Activated naive CD4-positive, alpha-beta T cell treated with Interleukin-2 at 50 U/mL for 16 hours (primary cell): ENCODE measurements around the gene CORO2A.

Experiments used
- DNase-seq: peaks from one replicate; pipeline ENCODE4 v3.0.0-alpha.2; 2020

CORO2A gene

GRCh38 chr9:98218562-98219363 is 26.3 kb upstream of the CORO2A start:
- no peak for DNase-seq

GRCh38 chr9:98217255-98217654 is 24.8 kb upstream of the CORO2A start:
- no peak for DNase-seq

- no peak for DNase-seq
Observed at GRCh38 chr9:98216391-98216790, 24.0 kb upstream of the CORO2A start.

GRCh38 chr9:98215821-98216220 is 23.4 kb upstream of the CORO2A start:
- DNase-seq = no peak

- DNase-seq = no peak
Observed at GRCh38 chr9:98215271-98215670, 22.8 kb upstream of the CORO2A start.

- no peak for DNase-seq
Observed at GRCh38 chr9:98214811-98215210, 22.4 kb upstream of the CORO2A start.

- no peak for DNase-seq
Observed at GRCh38 chr9:98211260-98211659, 18.8 kb upstream of the CORO2A start.

- no peak for DNase-seq
Observed at GRCh38 chr9:98210435-98210834, 18.0 kb upstream of the CORO2A start.

- DNase-seq = no peak
Observed at GRCh38 chr9:98209530-98209929, 17.1 kb upstream of the CORO2A start.

GRCh38 chr9:98208635-98209034 is 16.2 kb upstream of the CORO2A start:
- DNase-seq = no peak

- DNase-seq = no peak
Observed at GRCh38 chr9:98207606-98208005, 15.2 kb upstream of the CORO2A start.

- DNase-seq = no peak
Observed at GRCh38 chr9:98206754-98207153, 14.3 kb upstream of the CORO2A start.

GRCh38 chr9:98204692-98205091 is 12.3 kb upstream of the CORO2A start:
- DNase-seq = no peak

GRCh38 chr9:98203153-98203552 is 10.7 kb upstream of the CORO2A start:
- DNase-seq = no peak

- no peak for DNase-seq
Observed at GRCh38 chr9:98202252-98202651, 9.8 kb upstream of the CORO2A start.

GRCh38 chr9:98201749-98202148 is 9.3 kb upstream of the CORO2A start:
- no peak for DNase-seq

- no peak for DNase-seq
Observed at GRCh38 chr9:98201102-98201501, 8.7 kb upstream of the CORO2A start.

- no peak for DNase-seq
Observed at GRCh38 chr9:98199388-98200033, 7.1 kb upstream of the CORO2A start.

- DNase-seq = no peak
Observed at GRCh38 chr9:98195671-98196070, 3.2 kb upstream of the CORO2A start.

GRCh38 chr9:98193336-98193944 is 1.0 kb upstream of the CORO2A start:
- DNase-seq = no peak

GRCh38 chr9:98191671-98192502 is 550 bp downstream of the CORO2A start:
- peak; percentile 33 for DNase-seq

- no peak for DNase-seq
Observed at GRCh38 chr9:98191181-98191608, 1.2 kb downstream of the CORO2A start.

GRCh38 chr9:98190757-98191105 is 1.7 kb downstream of the CORO2A start:
- DNase-seq = no peak
